Activated CD4-positive, CD25-positive, alpha-beta regulatory T cell (primary cell): Measurements from ENCODE around the gene FAM181B.

Experiments
- DNase-seq, 4 experiments: peaks; one replicate each; lab custom pipeline; 2025; lab: John Stamatoyannopoulos, UW

The FAM181B gene, protein sequence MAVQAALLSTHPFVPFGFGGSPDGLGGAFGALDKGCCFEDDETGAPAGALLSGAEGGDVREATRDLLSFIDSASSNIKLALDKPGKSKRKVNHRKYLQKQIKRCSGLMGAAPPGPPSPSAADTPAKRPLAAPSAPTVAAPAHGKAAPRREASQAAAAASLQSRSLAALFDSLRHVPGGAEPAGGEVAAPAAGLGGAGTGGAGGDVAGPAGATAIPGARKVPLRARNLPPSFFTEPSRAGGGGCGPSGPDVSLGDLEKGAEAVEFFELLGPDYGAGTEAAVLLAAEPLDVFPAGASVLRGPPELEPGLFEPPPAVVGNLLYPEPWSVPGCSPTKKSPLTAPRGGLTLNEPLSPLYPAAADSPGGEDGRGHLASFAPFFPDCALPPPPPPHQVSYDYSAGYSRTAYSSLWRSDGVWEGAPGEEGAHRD

DNA sequence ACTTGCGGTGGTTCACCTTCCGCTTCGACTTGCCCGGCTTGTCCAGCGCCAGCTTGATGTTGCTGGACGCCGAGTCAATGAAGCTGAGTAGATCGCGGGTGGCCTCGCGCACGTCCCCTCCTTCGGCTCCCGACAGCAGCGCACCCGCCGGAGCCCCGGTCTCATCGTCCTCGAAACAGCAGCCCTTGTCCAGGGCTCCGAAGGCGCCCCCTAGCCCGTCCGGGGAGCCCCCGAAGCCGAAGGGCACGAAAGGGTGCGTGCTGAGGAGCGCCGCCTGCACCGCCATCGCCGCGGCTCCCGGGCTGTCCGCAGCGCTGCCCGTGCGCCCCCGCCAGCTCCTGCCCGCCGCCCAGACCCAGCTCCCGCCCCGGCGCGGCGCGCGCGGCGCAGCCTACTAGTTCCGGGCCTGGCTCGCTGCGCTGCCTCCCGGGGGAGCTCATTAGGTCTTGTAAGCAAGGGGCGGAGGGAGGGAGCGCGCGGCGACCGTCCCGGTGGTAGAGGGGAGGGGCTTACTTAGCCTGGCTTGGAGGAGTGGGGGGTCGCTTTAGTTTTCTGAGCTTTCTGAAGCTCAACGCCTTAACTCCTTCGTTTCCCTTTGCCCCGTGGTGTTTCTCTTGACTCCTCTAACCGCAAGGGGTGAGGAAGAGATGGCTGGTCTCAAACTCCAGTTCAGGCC is at the start of gene FAM181B:
Gene FAM181B, minus strand, starts transcription at position 421 of the 676 bp plus-strand sequence. Its CDS starts 135 bp downstream, at position 286.
- DNase-seq = no peak

- no peak for DNase-seq
These were observed 49.2 kb upstream of the FAM181B start for GRCh38 chr11:82782825-82783374.

DNA sequence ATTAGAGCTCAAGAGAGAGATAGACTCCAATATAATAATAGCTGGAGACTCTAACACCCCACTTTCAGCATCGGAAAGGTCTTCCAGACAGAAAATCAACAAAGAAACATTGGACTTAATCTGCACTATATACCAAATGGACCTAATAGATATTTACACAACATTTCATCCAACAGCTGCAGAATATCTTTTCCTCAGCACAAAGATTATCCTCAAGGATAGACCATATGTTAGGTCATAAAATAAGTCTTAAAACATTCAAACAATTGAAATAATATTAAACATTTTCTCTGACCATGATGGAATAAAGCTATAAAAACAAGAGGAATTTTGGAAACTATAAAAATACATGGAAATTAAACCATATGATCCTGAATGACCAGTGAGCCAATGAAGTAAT is 45.1 kb upstream of the FAM181B start:
- DNase-seq = no peak

GRCh38 chr11:82776377-82776776 is 42.7 kb upstream of the FAM181B start:
- DNase-seq = no peak

- DNase-seq = no peak
These were observed 42.2 kb upstream of the FAM181B start for GRCh38 chr11:82775736-82776346.

DNA sequence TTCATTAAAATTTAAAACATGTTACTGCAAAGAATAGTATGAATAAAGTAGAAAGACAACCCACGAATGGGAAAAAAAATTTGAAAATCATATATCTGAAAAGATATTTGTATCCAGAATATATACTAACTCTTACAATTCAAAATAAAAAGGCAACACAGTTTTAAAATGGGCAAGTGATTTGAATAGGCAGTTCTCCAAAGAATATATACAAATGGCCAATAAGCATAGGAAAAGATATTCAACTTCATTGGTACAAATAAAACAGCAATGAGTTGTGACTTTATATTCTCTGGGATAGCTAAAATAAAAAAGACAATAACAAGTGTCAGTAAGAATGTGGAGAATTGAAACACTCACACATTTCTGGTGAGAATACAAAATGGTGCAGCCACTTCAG is 41.6 kb upstream of the FAM181B start:
- no peak for DNase-seq

DNA sequence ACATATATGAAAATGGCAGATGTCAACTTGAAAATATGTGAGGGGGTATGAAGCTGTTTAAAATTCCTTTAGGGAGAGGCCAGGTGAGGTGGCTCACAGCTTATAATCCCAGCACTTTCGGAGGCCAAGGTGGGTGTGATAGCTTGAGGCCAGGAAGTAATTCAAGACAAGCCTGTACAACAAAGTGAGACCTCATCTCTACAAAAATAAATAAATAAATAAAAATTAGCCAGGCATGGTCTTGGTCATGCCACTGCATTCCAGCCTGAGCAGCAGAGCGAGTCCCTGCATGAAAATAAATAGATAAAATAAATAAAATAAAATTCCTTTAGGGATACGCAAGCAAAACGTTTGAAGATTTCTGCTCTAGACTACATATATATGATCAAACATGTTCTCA is 38.1 kb upstream of the FAM181B start:
- no peak for DNase-seq

GRCh38 chr11:82767123-82767522 is 33.5 kb upstream of the FAM181B start:
- DNase-seq = no peak

- DNase-seq = no peak
These were observed 31.9 kb upstream of the FAM181B start for GRCh38 chr11:82765466-82766034.

DNA sequence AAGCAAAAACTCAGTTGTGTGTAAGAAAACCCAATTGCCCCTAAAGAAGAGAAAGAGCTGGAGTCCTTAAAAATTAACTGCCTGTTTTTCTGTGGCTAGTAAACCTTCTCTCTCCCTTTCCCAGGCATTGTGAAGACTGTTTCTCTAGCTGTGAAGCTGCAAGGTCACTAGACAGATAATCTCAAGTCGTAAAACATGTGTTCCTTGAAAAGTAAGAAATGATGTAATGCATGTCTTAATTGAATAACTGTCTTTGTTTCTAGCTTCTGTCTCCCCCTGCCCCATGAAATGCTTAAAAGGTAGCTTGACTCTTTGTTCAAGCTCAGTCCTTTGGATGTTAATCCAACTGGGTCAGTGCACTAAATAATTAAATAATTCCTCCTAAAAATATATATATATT is 29.5 kb upstream of the FAM181B start:
- DNase-seq = no peak

DNA sequence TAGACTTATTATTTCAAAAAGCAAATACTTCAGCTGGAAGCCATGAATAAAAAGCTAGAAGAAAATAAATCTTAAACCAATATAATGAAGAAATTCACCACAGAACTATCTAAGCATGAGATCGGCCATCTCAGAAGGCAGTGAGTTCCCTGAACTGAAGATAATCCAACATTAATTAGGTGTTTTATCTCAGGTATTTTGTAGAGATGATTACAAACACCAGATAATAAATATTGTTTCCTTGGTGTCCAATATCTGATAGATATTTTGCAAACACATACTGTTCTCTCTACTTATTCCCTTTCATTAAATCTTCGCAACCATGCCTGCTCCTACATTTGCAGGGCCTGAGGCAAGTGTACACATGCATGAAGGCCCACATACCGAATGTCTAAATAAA is 26.0 kb upstream of the FAM181B start:
- no peak for DNase-seq

DNA sequence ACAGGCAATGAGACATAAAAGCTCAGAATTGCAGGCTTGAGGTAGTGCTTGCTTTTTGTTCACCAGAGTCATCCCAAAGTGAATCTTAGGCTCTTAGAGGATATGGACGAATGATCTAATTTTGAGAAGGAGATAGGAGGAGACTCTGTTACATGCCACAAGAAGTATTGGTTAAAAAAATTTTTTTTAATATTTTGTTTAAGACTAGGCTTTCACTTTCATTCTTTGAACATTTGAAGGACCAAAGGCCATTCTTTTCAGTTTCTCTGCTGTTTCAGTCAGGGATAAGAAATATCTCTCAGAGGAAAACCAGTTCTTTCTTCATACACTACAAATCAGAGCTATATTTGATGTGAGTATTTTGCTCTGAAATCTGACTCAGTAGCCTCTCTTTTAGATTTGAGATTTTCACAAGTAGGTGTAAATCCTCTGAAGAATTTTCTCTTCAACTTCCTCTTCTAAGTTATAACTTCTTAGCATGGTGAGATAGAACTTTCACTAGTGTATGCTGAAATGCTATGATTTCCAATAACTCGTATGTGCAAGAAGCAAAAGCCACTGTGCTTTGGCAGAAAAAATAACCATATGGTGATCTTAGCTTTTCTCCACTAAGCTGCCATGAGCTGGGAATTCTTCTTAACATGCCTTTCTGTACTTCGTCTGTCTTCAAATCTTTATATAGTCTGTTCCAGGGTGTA is 24.1 kb upstream of the FAM181B start:
- DNase-seq = no peak

GRCh38 chr11:82756765-82757639 is 23.3 kb upstream of the FAM181B start:
- no peak for DNase-seq

DNA sequence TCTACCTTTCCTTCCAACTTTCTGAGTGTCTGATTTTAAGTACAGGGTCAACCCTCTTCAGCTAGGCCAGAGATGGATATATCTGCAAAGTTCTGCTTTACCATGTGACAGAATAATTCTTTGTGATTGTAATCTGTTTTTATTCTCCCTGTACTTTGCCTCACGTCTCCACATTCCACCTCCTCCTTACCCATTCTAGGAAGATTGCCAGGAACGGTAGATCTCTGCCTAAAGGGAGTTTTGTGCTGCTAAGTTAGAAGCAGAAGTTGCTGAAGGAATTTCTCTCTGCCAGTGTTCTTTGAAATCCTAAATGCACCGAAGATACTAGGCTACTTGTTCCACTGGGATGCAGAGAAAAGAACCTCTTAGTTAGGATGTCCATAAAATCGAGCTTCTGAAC is 20.7 kb upstream of the FAM181B start:
- no peak for DNase-seq

DNA sequence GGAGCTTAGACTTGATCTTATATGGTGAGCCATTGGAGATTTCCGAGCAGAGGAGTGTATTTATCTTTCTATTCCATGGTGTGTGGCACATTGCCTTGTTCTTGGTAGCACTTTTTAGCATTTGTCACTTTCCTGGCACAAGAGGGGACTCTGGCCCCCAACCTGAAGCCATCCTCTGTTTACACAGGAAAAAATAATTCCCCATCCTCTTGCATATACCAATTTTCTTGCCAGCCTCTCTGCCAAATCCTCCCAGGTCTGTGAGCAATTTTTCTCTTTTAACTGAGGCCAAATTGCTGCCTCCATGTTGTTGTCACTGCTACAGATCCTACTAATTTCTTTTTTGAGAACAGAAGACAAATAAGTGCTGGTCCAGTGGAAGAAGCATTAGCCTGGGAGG is 20.3 kb upstream of the FAM181B start:
- no peak for DNase-seq

DNA sequence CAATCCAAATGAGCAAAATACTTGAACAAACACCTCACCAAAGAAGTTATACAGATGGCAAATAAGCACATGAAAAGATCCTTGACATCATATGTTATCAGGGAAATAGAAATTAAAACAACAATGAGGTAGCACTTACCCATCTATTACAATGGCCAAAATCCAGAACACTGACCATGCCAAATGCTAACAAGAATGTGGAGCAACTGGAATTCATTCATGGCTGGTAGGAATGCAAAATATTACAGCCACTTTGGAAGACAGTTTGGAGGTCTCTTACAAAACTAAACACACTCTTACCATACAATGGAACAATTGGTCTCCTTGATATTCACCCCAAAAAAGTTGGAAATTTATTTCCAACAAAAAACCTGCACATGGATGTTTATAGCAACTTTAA is 19.1 kb upstream of the FAM181B start:
- DNase-seq = no peak

DNA sequence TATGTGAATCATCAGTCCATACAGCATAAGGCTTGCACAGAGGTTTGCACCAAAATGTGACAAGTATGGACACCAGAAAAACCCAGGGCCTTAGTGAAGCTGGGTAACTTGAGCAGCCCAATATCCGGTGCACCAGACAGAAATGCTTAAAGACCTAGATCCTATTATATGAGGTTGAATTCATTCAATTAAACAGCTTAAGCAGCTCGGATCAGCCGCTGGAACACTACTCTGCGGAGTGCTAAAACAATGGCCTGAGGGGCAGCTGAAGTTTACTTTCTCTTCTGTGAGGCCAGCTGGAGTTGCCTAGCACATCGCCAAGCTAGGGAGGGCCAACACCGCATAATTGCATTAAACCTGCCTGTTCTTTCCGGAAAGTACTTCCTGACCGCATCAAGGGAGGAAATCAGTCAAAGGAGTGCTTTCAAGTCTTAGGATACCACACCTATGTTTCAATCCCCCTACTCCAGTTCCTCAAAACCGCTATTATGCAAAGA is 17.0 kb upstream of the FAM181B start:
- no peak for DNase-seq

GRCh38 chr11:82747471-82747870 is 13.8 kb upstream of the FAM181B start:
- DNase-seq = no peak

- no peak for DNase-seq
These were observed 4.4 kb upstream of the FAM181B start for GRCh38 chr11:82738091-82738490.

- DNase-seq = no peak
These were observed 436 bp upstream of the FAM181B start for GRCh38 chr11:82734120-82734479.
